Peyer's patch (tissue), 4 donors: ENCODE data around the gene EHBP1.

ENCODE experiments used
- POLR2A ChIP-seq, 2 donors: fragments of 450-650 bp; IDR thresholded peaks; one replicate each; pipeline ENCODE4 v1.5.1; 2017; ENCODE audit warnings: antibody characterized with exemption in 2 of 2, mild to moderate bottlenecking in 2 of 2, moderate library complexity in 2 of 2
- TF ChIP-seq, protein P1 (sequence below), 6 experiments: fragments of 450-650 bp in 4 of 6; fragments of 200-600 bp in 2 of 6; sonication (generic) in 1 of 6; IDR thresholded peaks; one replicate each; pipeline ENCODE4 v1.5.1; 2017 to 2019; ENCODE audit warnings: antibody characterized with exemption in 6 of 6, mild to moderate bottlenecking in 3 of 6, moderate library complexity in 1 of 6

DNA sequence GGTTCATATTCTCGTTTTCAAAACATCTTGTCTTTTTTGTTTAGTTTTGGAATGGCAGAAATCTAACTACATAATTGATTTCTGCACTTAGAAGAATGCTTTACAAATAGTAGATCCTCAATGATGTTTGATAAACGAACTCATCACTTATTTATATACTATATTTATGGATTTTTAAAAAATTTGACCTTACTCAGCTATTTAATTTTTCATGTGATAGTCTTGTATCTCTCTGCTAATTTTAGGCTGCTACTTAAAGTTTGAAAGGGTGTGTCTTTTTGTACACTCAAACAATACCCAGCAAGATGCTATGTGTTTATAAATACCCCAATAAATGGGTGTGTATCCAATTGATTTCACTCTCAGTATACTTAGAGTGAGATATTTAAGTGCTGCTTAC lies 86.9 kb downstream of the EHBP1 start:
- TF ChIP-seq, protein P1, sequence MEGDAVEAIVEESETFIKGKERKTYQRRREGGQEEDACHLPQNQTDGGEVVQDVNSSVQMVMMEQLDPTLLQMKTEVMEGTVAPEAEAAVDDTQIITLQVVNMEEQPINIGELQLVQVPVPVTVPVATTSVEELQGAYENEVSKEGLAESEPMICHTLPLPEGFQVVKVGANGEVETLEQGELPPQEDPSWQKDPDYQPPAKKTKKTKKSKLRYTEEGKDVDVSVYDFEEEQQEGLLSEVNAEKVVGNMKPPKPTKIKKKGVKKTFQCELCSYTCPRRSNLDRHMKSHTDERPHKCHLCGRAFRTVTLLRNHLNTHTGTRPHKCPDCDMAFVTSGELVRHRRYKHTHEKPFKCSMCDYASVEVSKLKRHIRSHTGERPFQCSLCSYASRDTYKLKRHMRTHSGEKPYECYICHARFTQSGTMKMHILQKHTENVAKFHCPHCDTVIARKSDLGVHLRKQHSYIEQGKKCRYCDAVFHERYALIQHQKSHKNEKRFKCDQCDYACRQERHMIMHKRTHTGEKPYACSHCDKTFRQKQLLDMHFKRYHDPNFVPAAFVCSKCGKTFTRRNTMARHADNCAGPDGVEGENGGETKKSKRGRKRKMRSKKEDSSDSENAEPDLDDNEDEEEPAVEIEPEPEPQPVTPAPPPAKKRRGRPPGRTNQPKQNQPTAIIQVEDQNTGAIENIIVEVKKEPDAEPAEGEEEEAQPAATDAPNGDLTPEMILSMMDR (IDR thresholded peaks at IDR 0.05), result no peak
- no peak for TF ChIP-seq POLR2A (IDR thresholded peaks at IDR 0.05)
